Hematopoietic multipotent progenitor cell treated with erythropoietin and hydrocortisone succinate and interleukin-3 and kit ligand, for 6 days (in vitro differentiated cells): Measurements from ENCODE around the gene C1GALT1C1.
"Not testable (repeated sequence)": the region's sequence is repeated elsewhere in the genome, so short reads cannot be mapped to it uniquely, and the experiment has no call there.

Experiments used
- DNase-seq: peaks from one replicate; pipeline ENCODE4 v3.0.0-alpha.2; 2015

Gene C1GALT1C1

GRCh38 chrX:120629667-120630537 lies at the start of gene C1GALT1C1:
C1GALT1C1 (minus strand) TSS chrX:120630054; CDS start chrX:120627166, 2,888 bp downstream.
- peak; percentile 95 for DNase-seq

- no peak for DNase-seq
Observed at GRCh38 chrX:120677004-120677652, 47.3 kb upstream of the C1GALT1C1 start.

- no peak for DNase-seq
Observed at GRCh38 chrX:120672841-120673530, 43.1 kb upstream of the C1GALT1C1 start.

GRCh38 chrX:120672389-120672788 lies 42.5 kb upstream of the C1GALT1C1 start:
- DNase-seq: no peak

- DNase-seq: no peak
Observed at GRCh38 chrX:120671963-120672362, 42.1 kb upstream of the C1GALT1C1 start.

- DNase-seq: no peak
Observed at GRCh38 chrX:120668357-120668756, 38.5 kb upstream of the C1GALT1C1 start.

GRCh38 chrX:120664535-120664934 lies 34.7 kb upstream of the C1GALT1C1 start:
- not testable (repeated sequence) for DNase-seq

- DNase-seq: peak; percentile 54
Observed at GRCh38 chrX:120664081-120664480, 34.2 kb upstream of the C1GALT1C1 start.

- DNase-seq: no peak
Observed at GRCh38 chrX:120662662-120663061, 32.8 kb upstream of the C1GALT1C1 start.

GRCh38 chrX:120660637-120661036 lies 30.8 kb upstream of the C1GALT1C1 start:
- DNase-seq: peak; percentile 19

GRCh38 chrX:120653000-120653399 lies 23.1 kb upstream of the C1GALT1C1 start:
- DNase-seq: no peak

- not testable (repeated sequence) for DNase-seq
Observed at GRCh38 chrX:120652256-120652655, 22.4 kb upstream of the C1GALT1C1 start.

- no peak for DNase-seq
Observed at GRCh38 chrX:120647127-120647526, 17.3 kb upstream of the C1GALT1C1 start.

- no peak for DNase-seq
Observed at GRCh38 chrX:120642871-120643270, 13.0 kb upstream of the C1GALT1C1 start.

- DNase-seq: no peak
Observed at GRCh38 chrX:120638619-120639018, 8.8 kb upstream of the C1GALT1C1 start.

GRCh38 chrX:120625371-120625770 lies 4.5 kb downstream of the C1GALT1C1 start:
- DNase-seq: no peak

- DNase-seq: no peak
Observed at GRCh38 chrX:120617996-120618630, 11.7 kb downstream of the C1GALT1C1 start.

GRCh38 chrX:120614816-120615215 lies 15.0 kb downstream of the C1GALT1C1 start:
- no peak for DNase-seq

- DNase-seq: no peak
Observed at GRCh38 chrX:120612086-120612485, 17.8 kb downstream of the C1GALT1C1 start.

GRCh38 chrX:120604361-120604782 lies 25.5 kb downstream of the C1GALT1C1 start:
- DNase-seq: peak; percentile 66

- DNase-seq: peak; percentile 96
Observed at GRCh38 chrX:120603707-120604360, 26.0 kb downstream of the C1GALT1C1 start, which contains the start of gene MCTS1. MCTS1 (plus strand) TSS chrX:120604101; CDS start chrX:120604237, 136 bp downstream.

GRCh38 chrX:120585702-120586101 lies 44.2 kb downstream of the C1GALT1C1 start:
- no peak for DNase-seq
